Tibial nerve (tissue), 4 donors: ENCODE data around the gene TCEA3.

Experiments
- CTCF ChIP-seq, 5 experiments: fragments of 200-600 bp in 3 of 5; fragments of 450-650 bp in 2 of 5; sonication (generic) in 3 of 5; IDR thresholded peaks; one replicate each; pipeline ENCODE4 v1.5.1; 2016 to 2019; ENCODE audit warnings: antibody characterized with exemption in 5 of 5, mild to moderate bottlenecking in 3 of 5, moderate library complexity in 2 of 5
- EP300 ChIP-seq, 2 donors: sonication (generic); formaldehyde crosslinking; IDR thresholded peaks; one replicate each; pipeline ENCODE4 v1.6.1; 2017; ENCODE audit warnings: antibody characterized with exemption in 2 of 2, mild to moderate bottlenecking in 1 of 2

DNA sequence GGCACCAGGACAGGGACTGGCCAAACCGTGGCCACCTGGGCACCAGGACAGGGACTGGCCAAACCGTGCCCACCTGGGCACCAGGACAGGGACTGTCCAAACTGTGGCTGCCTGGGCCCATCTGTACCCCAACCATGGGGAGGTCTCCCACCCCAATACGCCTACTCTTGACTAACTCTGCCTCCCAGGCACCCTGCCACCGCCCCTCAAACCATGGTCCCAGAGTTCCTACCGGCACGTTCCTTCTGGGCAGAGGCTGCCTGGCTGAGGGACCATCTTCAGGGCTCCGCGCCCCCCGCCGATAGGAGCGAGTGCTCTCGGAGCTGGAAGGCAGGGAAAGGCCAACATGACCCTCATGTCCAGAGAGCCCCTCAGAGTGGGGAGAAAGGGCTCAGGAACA lies 6.3 kb upstream of the TCEA3 start:
- no peak for TF ChIP-seq CTCF (IDR thresholded peaks at IDR 0.05)
- no peak for TF ChIP-seq EP300 (IDR thresholded peaks at IDR 0.05)
